HG02938 (cell line): Measurements from ENCODE around the gene TUBB3.

Experiments used
- ATAC-seq: cut with Tn5 transposase; IDR thresholded peaks from one replicate; pipeline ENCODE4 v1.9.1; 2021; ENCODE audit warnings: mild to moderate bottlenecking, moderate library complexity; ENCODE audit not compliant: unreplicated experiment

Gene TUBB3

DNA sequence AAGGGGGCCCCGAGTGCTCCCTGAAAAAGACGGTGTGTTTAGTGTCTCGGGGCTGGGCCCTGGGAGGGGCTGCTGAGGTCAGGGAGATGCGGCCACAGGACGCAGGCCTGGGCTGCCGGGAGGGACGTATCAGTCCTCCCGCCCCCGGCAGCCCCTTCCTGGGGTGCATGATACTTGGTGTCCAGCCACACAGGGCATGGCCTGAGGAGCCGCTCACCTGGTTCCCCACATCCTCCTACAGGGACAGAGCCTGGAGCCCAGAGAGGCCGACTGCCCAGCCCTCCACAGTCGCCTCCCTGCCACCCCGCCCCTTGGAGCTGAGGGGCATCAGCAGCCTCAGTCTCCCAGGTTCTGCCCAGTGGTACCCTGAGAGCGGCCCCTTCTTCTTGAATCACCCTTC lies 13.4 kb downstream of the TUBB3 start:
- ATAC-seq, result no peak

DNA sequence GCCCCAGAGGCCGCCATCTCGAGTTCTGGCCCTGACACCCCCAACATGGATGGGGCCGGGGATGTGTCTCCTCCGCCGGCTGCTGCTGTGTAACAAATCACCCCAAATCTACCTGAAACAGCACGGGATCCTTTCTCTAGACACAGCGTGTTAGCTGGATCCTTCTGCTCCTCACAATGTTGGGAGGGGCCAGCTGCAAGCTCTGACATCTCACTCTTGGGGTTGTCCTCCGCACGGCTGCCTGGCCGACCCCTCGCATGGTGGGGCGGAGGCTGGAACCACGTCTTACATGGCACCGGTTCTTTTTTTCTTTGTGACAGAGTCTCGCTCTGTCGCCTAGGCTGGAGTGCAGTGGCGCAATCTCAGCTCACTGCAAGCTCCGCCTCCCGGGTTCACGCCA lies 13.8 kb downstream of the TUBB3 start:
- ATAC-seq, result no peak

DNA sequence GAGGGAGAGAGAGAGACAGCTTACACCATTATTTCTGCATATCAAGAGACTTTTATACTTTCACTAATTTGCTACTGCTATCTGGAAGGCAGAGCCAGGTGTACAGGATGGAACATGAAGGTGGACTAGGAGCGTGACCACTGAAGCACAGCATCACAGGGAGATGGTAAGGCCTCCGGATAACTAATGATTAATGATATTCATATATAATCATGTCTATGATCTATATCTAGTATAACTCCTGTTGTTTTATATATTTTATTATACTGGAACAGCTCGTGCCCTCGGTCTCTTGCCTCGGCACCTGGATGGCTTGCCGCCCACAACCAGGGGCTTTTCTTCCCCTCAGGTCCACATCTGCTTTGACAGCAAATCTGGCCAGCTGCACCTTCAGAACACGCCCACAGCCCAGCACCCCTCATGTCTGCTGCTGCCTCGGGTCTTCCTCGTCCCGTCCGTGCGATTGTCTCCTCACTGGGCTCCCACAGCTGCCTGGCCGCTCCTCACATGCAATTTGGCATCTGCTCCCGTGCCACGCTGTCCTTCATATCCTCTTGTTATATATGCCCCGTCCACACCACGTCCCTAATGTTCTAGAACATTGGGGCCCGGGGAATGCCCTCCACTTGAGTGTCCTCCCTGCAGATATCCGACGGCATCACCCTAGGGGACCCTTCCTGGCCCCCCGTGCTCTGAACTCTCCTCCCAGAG lies 15.2 kb downstream of the TUBB3 start:
- ATAC-seq, result no peak

DNA sequence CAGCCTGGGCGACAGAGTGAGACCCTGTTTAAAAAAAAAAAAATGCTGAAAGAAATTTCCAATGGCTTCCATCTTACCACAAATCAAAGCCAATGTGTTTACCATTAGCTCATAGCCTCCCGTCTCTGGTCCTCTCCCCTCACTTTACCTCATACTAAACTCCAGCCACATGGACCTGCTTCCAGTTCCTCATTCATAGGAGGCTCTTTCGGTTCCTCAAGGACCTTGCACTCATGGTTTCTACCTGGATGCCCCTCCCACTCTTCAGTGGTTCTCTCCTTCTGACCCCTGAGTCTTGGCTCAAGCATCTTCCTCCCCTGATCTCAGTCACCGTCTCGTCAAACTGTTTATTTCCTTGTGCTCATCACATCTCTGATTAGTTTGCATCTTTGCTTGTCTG lies 21.6 kb downstream of the TUBB3 start:
- no peak for ATAC-seq

DNA sequence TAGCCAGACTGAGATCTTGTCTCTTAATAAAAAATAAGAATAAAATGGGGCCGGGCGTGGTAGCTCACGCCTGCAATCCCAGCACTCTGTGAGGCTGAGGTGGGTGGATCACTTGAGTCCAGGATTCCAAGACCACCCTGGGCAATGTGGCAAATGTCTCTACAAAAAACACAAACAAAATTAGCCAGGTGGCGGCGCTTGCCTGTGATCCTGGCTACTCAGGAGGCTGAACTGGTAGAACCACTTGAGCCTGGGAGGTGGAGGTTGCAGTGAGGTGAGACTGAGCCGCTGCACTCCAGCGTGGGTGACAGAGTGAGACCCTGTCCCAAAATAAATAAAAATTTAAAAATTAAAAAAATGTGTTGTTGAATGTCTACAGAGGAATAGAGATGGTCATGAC lies 22.5 kb downstream of the TUBB3 start:
- ATAC-seq, result no peak

DNA sequence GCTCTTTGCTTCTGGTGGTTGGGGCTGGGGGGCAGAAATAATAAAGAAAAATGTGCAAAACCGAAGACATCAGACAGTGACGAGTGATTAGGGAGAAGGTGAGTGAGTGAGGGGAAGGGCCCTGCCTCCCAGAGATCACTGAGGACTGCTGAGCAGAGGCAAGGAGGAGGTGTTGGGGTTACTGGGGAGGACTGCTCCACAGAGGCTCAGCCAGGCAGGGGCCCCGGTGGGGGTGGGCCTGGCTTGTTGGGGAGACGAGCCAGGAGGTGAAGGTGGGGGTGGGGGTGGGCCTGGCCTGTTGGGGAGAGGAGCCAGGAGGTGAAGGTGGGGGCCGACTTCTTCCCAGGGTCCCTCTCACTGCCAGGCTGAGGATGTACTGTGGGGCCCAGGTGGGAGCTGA lies 23.4 kb downstream of the TUBB3 start:
- ATAC-seq, result no peak

DNA sequence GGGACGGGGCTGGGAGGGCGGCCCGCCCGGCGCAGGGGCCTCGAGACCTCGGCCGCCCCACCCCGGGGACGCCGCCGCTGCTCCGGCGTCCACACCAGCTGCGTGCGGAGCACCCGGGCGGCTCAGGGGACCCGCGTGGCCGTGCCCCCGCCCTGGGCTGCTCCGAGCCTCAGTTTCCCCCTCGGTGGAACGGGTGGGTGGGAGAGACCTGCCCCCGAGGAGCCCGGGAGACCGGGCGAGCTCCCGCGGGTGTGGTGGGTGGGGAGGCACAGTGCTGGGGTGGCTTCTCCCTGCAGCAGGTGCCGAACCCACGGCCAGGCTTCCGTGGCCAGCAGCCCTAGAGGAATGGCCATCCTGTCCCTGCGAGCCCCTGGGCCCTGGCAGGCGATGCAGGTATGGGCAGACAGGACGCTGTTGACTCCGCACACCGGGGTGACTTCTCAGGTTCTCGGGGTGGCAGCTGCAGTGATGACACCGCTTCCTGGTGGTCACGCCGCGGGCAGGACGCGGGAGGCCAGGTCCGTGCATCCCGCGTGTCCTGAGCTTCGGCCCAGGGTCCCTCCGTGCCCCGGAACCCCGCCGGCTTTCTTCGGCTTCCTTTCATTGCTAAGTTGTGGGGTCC lies 26.1 kb downstream of the TUBB3 start:
- no peak for ATAC-seq

DNA sequence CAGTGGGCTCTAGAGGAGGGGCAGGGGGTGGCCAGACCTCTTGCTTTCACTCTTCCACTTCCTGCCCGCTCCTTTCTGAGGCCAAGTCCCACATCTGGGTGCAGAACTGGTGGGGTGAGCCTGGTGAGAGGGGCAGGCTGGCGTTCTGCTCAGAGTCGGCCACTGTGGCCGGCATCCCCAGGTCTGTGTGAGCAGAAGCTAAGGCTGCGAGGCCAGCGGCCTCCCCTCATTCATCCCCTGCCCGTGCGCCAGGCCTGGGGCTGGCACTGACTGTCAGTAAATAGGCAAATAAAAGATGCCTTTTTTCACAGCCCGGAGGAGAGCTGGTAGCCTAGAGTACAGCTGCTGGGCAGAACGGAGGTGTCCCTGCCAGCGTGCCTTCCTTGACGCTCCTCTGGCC lies 26.6 kb downstream of the TUBB3 start:
- no peak for ATAC-seq

DNA sequence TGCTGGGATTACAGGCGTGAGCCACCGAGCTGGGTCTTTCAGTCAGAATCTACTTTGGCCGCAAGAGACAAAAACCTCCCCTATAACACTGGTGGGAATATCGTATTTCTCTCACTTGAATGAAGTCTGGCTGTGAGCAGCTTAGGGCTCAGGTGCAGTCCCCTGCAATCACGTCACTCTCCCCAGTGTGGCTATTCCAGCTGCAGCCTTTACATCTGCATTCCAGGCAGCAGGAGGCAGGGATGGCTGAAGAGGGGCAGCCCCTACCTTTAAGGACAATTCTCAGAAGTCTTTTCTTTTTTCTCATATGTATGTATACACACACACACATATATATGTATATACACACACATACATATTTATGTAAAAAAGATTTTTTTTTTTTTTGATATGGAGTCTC lies 28.4 kb downstream of the TUBB3 start:
- ATAC-seq, result no peak

DNA sequence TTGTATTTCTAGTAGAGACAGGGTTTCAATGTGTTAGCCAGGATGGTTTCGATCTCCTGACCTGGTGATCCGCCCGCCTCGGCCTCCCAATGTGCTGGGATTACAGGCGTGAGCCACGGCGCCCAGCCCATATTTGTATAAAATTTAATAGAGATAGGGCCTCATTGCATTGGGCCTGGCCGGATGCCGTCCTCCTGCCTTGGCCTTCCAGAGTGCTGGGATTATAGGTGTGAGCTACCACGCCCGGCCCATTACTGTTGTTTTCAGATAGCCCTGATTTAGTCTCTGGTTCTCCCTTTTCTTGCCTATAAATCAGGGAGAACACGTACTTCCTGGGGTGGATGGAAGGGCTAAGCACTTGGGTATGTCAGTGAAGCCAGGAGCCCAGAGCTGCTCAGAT lies 28.9 kb downstream of the TUBB3 start:
- no peak for ATAC-seq

DNA sequence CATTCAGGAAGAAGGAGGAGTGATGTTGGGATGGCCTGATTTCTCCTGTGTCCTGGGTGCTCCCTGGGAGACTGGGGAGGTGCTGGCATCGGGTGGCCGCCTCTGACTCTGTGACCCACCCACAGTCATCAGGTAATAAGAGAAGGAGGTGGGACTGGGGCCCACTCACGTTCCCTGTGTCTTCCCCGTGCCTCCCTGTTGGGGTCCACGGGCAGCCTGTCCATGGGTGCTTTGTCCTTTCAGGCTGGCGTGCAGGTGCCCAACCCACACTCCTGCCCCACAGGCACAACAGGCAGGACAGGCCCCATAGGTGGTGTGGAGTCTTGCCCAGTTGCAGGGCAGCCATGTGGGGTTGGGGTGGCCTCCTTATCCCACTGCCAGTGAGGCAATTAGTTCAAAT lies 29.4 kb downstream of the TUBB3 start:
- ATAC-seq, result no peak

DNA sequence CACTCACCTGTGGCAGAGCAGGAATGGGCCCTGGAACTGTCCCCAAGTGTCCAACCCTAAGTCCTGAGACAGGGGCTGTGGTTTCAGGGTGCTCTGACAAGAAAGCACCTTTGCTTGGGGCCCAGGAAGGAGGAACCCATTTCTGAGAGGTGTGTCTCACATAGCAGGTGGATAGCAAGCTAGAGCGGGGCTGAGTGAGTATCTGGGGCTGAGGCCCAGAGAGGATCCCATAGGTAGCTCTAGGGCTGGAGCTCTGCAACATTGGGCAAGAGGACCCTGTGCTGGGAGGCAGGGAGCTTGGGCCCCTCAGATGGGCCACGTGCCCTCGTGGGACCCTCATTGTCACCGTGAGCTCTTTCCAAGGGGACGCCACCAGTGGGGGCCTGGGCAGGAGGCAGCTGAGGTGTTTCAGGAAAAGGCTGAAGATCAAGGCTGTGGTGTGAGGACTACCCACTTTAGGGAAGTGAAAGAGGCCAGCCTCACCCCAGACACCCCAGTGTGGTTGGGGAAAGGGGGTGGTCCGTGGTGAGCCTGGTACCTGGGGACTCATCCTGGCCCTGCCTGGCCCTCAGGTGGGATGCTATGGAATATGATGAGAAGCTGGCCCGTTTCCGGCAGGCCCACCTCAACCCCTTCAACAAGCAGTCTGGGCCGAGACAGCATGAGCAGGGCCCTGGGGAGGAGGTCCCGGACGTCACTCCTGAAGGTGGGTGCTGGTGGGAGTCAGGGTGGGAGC lies 30.7 kb downstream of the TUBB3 start:
- no peak for ATAC-seq

DNA sequence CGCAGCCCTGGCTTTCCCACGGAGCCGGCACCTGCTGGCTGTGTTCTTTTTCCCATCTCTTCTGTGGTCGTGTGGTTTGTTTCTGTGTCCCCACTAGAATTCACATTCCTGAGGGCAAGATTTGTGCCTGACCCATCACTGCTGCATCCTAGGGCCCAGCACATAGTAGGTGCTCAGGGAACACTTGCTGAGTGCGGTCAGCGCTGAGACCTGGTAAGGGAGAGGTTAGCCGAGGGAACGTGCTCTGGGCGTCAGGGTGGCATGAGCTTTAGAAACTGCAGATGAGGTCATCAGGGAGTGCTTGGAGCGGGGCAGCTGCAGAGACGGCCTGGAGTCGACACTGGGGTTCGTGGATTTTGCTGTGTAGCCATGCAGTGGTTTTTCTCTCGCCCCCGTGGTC lies 31.3 kb downstream of the TUBB3 start:
- ATAC-seq, result no peak

DNA sequence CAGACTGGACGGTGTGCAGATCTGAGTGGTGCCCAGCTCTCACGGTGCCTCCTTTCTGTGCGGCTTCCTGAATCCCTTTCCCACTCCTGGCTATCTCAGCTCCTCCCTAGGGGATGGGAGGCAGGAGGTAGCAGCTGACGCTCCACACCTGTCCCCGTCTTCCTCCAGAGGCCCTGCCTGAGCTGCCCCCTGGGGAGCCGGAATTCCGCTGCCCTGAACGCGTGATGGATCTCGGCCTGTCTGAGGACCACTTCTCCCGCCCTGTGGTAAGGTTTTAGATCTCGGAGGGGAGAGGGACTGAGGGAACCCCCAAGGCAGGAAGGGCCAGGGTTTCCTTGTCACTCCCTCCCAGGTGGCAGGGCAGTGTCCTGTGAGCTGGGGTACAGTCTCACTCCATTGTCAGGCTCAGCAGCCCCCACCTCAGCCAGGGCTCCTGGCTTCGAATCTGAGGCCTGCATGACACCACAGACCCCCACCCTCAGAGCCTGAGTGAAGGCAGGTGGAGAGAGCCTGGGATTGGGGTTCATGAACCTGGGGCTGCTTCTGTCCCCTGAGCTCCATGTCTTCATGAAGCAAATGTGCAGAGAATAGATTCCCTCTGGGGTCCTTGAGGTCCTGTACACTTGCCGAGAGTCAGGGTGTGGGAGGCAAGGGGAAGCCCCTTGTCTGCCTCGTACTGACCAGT lies 32.0 kb downstream of the TUBB3 start:
- no peak for ATAC-seq

DNA sequence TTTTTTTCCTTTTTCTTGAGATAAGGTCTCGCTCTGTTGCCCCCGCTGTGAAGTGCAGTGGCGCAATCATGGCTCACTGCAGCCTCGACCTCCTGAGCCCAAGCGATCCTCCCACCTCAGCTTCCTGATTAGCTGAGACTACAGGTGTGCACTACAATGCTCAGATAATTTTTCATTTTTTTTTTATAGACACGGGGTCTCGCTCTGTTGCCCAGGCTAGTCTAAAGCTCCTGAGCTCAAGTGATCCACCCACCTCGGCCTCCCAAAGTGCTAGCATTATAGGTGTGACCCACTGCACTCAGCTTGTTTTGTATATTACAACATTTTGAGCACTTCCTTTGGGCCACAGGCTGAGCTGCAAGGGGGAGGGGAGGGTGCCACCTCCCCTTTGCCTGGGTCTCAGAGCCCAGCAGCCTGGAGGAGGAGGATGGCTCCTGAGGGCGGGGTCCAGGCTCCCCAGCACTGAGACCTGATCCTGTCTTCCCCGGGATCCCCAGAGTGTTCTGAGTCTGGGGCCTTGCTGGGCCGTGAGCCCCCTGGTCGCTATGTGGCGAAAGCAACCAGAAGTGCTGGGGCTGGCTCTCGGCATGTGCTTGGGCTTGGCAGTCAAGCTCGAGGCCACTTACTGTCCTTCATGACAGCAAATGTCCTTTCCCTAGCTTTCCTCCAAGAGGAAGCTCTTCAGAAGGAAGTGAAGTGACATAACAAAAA lies 33.5 kb downstream of the TUBB3 start:
- ATAC-seq, result no peak

DNA sequence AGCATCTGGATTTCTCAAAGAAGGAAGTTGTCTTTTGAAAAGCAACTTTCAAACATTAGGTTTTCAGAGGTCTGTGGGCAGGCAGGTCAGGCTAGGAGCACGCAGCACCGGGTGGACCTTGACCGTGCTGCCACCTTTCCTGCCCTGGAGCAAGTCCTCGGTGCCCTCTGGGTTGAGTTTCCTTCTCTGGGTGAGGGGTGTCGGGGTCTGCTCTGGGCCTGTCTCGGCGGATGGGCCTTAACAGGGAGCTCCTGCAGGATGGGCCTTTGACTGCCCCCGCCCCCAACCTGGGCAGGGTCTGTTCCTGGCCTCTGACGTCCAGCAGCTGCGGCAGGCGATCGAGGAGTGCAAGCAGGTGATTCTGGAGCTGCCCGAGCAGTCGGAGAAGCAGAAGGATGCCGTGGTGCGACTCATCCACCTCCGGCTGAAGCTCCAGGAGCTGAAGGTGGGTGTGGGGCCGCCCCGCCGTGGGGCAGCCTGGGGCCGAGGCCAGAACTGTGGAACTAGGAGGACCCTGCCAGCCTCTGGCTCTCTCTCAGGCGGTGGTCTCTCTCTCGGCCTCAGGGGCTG lies 34.2 kb downstream of the TUBB3 start:
- no peak for ATAC-seq

DNA sequence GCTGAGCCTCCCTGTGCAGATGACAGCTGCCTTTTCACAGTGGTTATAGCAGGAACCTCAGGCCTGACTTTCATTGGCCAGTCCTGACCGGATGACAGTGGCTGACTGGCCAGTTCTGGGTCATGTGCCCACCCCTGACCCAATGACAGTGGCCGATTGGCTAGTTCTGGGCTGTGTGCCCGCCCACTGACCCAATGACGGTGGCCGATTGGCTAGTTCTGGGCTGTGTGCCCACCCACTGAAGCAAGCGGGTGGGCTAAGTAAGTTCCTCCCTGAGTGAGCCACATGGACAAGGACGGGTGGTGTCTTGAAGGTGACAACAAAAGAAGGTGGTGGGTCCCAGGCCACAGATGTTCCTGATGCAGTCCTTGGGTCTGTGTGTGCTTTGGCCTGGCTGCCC lies 34.9 kb downstream of the TUBB3 start:
- no peak for ATAC-seq

DNA sequence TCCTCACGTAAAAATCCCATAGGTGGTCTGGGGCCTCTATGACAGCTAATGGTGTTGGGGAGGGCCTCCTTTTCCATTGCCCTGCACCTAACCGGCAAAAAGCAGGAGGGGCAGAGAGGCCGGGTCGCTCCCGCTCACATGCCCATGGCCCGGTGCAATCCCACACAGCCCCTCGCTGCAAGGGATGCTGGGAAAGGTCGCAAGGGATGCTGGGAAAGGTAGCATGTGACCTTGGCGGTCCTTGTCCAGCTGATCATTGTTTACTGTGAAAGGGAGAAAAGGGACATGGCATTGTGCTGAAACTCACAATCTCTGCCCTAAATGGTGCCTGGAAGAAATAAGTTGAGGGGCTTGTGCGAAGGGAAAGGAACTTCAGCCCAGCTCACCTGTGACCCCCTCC lies 35.5 kb downstream of the TUBB3 start:
- ATAC-seq, result no peak

DNA sequence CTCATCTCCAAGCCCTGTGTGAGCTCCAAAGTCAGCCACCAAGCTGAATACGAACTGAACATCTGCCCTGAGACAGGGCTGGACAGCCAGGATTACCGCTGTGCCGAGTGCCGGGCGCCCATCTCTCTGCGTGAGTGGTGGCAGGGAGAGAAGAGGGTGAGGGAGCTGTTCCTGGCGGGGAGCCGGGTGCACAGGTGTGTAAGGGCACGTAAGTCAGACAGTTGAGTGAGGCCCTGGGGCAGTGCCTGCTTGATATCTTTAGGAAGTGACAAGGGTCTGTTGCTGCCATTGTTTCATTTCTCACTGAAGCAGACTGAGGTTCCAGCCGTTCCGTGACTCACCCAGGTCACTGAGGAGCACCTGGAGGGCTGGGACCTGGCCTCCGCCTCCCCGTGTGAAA lies 37.8 kb downstream of the TUBB3 start:
- ATAC-seq, result no peak

DNA sequence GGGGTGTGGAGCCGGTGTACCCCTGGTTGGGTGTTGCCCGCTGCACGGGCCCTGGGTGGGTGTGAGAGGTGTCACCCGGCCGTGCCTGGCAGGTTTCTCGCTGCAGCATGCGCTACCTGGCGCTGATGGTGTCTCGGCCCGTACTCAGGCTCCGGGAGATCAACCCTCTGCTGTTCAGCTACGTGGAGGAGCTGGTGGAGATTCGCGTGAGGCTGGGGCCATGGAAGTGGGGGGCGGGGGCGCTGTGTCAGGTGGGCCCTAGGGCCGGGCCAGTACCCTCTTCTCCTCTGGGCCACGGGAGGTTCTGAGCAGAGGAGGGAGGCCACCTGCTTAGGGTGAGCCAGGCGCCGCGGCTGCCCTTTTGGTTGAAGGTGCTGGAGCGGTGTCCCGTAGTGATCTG lies 38.8 kb downstream of the TUBB3 start:
- no peak for ATAC-seq
